GM12874 (cell line): ENCODE measurements around the gene CSF2RB.

Source experiments
- CTCF ChIP-seq: IDR thresholded peaks from 2 replicates; pipeline ENCODE4 v1.5.1; 2011; ENCODE audit warnings: low read depth, mild to moderate bottlenecking, control low read depth, low read length, moderate library complexity; ENCODE audit not compliant: insufficient read depth

CSF2RB gene

GRCh38 chr22:36871669-36872081 lies 41.8 kb upstream of the CSF2RB start:
- TF ChIP-seq CTCF = no peak

- TF ChIP-seq CTCF = no peak
Measured at GRCh38 chr22:36872084-36872483, 41.3 kb upstream of the CSF2RB start.

GRCh38 chr22:36872866-36873498 lies 40.4 kb upstream of the CSF2RB start:
- no peak for TF ChIP-seq CTCF

- peak; percentile 51; the same call in 1 of the 2 replicates for TF ChIP-seq CTCF
Measured at GRCh38 chr22:36873614-36874308, 39.7 kb upstream of the CSF2RB start.

- no peak for TF ChIP-seq CTCF
Measured at GRCh38 chr22:36874309-36874696, 39.1 kb upstream of the CSF2RB start.

GRCh38 chr22:36874736-36875135 lies 38.7 kb upstream of the CSF2RB start:
- no peak for TF ChIP-seq CTCF

GRCh38 chr22:36875741-36876140 lies 37.7 kb upstream of the CSF2RB start:
- no peak for TF ChIP-seq CTCF
